GM12874 (cell line): ENCODE results near the gene SDF4.

Experiments
- TF ChIP-seq, protein P1 (sequence below): IDR thresholded peaks from 2 replicates; pipeline ENCODE4 v1.5.1; 2011; ENCODE audit warnings: low read depth, mild to moderate bottlenecking, control low read depth, low read length, moderate library complexity; ENCODE audit not compliant: insufficient read depth

SDF4 gene

DNA sequence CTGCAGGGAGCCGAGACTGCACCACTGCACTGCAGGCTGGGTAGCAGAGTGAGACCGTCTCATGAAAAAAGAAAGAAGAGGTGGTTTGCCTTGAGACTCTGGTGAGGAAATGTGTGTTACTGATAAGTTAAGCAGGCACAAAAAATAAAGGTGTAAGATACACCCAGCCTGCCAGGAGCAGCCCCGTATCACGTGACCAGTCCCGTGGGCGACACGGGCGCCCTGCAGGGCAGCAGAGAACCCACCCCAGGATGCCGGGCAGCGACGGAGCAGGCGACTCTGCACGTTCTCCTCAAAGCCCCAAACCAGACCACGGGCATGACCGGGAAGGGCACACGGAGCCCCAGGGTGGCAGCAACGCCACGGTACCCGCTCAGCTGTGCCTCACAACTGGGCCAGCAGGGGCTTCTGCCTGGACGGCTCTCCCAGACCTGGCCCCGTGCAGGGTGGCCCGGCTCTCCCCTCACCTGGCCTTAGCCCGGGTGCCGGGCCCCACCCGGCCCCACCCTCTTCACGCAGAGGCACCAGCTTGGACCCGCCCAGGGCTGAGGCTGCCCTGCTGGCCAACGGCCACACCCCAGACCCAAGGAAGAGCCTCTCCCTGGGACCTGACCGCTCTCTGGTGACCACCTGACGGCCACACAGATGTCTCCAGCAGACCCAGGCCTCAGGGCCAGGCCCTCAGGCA is 9.8 kb downstream of the SDF4 start:
- TF ChIP-seq, protein P1, sequence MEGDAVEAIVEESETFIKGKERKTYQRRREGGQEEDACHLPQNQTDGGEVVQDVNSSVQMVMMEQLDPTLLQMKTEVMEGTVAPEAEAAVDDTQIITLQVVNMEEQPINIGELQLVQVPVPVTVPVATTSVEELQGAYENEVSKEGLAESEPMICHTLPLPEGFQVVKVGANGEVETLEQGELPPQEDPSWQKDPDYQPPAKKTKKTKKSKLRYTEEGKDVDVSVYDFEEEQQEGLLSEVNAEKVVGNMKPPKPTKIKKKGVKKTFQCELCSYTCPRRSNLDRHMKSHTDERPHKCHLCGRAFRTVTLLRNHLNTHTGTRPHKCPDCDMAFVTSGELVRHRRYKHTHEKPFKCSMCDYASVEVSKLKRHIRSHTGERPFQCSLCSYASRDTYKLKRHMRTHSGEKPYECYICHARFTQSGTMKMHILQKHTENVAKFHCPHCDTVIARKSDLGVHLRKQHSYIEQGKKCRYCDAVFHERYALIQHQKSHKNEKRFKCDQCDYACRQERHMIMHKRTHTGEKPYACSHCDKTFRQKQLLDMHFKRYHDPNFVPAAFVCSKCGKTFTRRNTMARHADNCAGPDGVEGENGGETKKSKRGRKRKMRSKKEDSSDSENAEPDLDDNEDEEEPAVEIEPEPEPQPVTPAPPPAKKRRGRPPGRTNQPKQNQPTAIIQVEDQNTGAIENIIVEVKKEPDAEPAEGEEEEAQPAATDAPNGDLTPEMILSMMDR, result no peak

DNA sequence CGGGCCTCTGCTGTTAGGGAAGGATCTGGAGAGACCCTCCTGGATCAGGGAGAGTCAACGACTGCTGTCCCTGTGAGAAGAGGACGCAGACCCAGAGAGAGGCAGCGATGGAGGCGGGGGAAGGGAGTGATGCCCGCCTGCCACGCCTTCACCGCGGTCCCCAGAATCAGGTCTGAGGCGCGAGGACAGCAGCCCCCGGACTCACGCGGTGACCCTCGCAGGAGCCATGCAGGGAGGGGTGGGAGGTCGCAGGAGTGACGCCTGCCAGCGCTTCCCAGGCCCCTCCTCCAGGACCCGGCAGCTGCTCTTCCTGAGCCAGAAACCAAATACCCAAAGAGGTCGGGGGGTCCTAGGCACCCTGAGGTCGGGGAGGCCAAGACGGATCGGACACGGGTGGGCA is 11.6 kb downstream of the SDF4 start:
- TF ChIP-seq, protein P1, result no peak

DNA sequence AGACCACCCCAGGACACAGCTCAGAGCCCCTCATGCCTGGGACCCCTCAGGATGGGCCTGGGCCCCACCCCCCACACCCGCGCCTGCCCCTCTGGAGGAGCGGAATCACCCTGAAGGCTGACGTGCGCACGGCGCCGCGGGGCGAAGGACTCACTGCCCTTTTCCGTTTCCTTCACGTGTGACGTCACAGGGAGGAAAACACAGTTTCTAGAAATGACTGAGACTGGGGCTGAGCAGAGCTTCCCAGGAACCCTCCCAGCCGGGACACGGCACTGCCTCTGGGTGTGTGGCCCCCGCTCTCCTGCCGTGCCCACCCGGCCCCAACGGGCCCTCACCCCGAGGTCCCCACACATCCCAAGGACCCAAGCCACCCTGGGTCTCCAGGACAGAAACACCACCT is 12.5 kb downstream of the SDF4 start:
- TF ChIP-seq, protein P1, result no peak

DNA sequence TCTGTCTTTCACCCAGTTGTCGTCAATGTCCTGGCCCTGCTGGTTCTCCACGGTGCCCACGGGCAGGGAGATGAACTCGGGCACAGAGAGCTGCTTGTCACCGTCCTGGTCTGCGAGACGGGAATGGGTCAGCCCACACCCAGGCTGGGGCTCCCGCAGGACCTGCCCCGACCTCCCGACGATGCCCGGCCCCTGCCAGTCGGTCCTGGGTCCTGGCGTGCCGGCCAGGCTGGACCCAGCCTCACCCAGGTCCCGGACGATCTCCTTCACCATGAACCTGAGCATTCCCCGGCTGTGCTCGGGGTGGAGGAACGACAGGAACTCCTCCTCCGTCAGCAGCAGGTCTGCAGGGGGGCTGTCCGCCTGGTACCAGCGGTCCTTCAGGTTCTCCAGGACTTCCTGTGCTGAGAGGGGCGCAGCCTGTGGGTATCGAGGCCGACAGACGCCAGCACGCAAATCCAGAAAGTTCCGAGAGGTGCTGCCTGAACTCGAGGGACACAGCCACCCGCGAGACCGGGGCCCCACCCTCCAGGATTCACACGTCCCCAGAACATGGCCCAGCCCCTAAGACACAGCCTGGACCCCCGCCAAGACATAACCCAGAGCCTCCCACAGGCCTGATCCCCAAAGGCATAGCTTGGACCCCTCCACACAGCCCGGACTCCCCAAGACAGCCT is 13.1 kb downstream of the SDF4 start:
- TF ChIP-seq, protein P1, result no peak

DNA sequence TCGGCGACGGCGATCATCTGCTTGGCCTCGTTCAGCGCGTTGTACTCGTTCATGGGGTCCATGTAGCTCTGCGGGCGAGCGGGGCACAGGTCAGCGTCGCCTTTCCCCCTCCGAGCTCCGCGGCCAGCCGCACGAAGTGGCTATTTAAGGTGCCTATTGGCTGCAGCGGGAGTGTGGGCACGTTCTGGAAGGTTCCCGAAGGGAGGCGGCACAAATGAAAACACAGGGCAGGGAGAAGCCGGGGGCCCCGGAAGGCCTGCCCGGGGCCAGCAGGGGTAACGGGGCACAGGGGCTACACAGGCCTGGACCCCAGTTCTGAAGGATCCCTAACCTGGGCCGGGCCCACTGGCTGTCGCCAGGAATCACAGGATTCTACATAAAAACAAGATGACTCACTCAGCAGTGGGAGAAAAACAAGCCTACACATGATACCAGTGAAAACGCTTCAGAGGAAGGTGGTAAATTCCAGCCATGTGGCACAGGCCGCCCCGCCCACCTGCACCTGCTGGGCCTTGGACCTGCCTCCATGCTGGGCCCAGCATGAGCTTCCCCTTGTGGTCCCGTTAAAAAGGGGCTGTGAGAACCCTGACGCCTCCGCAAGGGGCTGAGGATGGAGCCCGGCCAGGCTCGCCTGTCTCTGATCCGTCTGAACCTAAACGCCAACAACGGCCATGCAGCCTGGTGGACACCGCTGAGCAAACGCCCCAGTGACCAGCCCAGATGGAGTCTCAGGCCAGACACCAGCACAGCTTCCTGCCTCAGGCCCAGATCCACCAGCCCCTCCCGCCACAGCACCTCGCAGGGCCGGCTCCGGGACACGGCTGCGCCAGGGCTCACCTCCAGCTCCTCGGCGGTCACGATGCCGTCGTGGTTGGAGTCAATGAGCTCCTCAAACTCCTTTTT is 13.9 kb downstream of the SDF4 start:
- TF ChIP-seq, protein P1, result no peak

DNA sequence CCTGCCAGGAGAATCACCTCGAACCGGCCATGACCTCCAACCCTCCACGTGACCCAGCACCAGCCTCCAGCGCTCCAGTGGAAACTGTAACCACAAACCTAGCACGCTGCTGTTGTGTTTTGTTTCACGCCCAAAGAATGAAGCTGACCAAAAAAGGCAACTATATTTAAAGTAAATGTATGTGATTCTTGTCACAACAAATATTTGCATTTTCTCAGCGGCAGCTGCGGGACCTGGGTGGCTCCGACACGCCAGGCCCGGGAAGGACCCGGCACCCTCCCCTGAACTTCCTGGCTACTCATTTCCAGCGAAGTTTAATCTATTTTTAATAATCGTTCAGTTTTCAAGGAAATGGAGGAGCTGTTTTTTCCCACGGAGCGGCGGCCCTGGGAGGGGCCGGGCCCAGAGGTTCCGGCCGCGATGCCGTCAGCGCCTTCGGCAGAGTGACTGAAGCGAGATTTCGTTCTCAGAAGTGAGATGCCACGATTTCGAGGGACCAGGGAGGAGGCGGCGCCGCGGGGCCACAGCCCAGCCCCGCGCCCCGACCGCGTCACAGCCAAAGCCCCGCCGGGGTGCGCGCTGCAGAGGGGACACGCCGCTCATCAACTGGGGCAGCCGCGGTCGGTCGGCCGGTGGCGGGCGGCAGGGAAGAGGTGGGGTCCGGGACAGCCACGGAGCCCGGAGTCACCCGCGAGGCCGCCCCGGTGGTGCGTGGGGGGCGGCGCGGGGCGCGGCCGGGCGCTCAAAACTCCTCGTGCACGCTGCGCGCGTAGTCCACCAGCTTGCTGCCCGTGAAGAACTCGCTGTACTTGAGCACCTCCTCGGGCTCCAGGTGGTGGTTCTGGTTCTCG is 14.8 kb downstream of the SDF4 start:
- TF ChIP-seq, protein P1, result no peak
